Mononuclear cell (primary cell): ENCODE measurements around the gene TUBB1. TPM values are rescaled to one million over a fixed set of nuclear protein-coding genes. Genes with fewer than 3 reads are reported as not detected.
"Not testable (repeated sequence)": the region's sequence is repeated elsewhere in the genome, so short reads cannot be mapped to it uniquely, and the experiment has no call there.

ENCODE experiments used
- H3K27me3 ChIP-seq: 2 replicates; pipeline ENCODE4 v1.6.0; 2011; ENCODE audit warnings: low read length, control low read depth; ENCODE audit not compliant: insufficient read depth
- H3K4me1 ChIP-seq: 2 replicates; pipeline ENCODE4 v1.5.1; 2011; ENCODE audit warnings: mild to moderate bottlenecking, low read length, control low read depth; ENCODE audit not compliant: insufficient read depth
- H3K4me3 ChIP-seq: 2 replicates; pipeline ENCODE4 v1.5.1; 2011; ENCODE audit warnings: mild to moderate bottlenecking, low read length, moderate library complexity
- H3K9me3 ChIP-seq: 2 replicates; pipeline ENCODE4 v1.5.1; 2011; ENCODE audit warnings: low read depth, mild to moderate bottlenecking, control low read depth, low read length
- total RNA-seq: library from RNA; depleted of rRNA; stranded (reverse); fragments of >200 nt; gene quantifications from one replicate; pipeline ENCODE4 v1.2.3, GENCODE V29; 2012

Gene TUBB1
- total RNA-seq, 1 donor, result 188 TPM

DNA sequence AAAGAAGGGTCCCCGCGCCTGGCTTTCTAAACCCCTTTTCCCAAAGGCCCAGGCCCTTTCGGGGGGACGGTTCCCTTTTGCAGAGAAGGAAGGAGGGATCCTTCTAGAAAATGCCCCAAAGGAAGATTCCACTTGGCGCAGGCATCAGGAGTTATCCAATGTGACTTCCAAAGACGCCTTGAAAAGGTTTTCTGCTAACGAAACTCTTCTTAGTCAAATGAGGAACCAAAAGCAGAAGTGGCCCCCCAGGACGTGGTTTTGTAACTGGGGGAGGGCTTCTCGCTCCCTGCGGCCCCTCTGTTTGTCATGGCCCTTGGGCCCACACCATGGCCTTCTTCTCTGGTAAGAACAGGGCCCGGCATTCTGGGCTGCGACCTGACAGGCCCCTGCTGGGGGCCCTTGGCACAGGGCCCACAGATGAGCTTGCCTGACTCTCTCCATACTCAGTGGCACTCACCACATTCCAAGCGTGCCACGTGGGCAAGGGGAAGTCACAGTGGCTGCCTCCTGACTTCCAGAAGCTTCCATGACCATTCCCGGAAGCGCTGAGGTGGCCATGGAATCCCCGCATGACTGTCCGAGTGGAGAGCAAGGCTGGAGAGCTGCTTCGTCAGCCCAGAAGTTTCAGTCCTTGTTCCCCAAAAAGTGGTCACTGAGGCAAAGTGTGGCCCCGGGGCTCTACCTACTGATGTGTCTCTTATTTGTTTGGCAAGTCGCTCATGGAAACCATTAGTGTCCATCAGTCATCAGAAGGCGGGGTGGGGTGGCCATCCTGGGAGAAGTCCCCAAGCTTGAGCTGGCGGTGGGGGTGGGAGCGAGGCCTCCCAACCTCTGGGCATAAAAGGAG, 11.3 kb upstream of the TUBB1 start:
- peaks cover 65% of the 10 kb centered on the region for H3K4me1 ChIP-seq
- H3K27me3 ChIP-seq, result no peaks in the 10 kb centered on the region
- no peaks in the 10 kb centered on the region for H3K9me3 ChIP-seq
- peak overlapping the region; percentile 58 for H3K4me3 ChIP-seq

DNA sequence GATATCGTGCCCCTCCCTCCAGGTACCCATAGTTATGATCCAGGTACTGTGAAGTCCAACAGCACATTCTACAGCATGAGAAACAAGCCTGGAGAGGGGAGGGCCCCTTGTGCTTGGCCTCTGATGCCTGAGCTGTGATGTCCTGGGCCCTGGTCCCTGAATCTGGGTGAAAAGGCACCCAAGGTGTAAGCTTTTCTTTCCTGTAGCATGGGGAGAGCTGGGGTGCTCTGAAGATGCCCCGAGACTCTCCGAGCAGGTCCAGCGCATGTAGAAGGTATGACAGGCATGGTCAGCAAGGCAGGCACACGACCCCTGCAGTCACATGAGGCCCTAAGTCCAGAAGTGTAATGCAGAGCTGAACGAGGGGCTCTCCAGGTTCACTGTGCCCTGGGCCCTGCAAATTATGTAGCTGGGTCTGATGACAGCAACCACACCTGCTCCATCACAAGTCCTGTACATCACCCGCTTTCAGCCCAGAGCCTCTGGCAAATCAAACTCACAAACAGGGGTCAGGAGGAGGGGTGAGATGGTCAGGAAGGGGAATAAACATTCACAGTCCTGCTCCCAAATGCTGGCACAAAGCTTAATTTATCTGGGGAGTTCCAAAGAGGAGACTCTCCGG, 10.4 kb upstream of the TUBB1 start:
- Histone ChIP-seq H3K4me1 (peaks cover 60% of the 10 kb centered on the region), H3K27me3 (no peaks in the 10 kb centered on the region), H3K4me3 (no peak overlapping the region), H3K9me3 (no peaks in the 10 kb centered on the region)

DNA sequence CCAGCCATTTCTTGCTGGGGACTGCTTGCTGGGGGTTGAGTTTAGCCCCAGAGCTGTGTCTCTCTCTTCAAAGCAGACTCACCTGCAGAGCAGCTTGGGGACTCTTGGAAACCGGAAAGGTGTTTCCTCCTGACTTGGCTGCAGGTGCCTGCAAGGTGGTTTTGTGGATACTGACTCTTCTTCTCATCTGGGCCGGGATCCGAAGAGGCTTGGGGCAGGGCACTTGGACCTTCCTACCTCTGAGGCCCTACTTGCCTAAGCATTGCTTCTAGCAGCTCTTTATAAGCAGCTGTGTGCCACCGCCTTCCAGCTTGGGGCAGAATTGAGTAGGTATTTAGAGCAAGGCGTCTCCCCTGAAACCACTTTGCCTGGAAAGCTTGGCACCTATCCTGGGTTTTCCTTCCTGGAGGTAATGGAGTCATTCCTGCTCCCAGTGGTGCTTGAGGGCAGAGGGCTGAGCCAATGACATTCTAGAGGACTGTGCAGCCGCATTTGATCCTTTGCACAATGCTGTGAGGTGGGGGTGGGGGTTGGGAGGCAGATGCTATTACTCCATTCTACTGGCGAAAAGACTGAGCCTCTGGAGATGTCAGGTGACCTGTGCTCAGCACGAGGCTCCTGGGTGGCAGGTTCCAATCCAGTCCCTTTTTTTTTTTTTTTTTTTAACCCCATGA, 8.8 kb upstream of the TUBB1 start:
- Histone ChIP-seq H3K27me3 (no peaks in the 10 kb centered on the region), H3K9me3 (no peaks in the 10 kb centered on the region), H3K4me1 (peaks cover 54% of the 10 kb centered on the region), H3K4me3 (no peak overlapping the region)

DNA sequence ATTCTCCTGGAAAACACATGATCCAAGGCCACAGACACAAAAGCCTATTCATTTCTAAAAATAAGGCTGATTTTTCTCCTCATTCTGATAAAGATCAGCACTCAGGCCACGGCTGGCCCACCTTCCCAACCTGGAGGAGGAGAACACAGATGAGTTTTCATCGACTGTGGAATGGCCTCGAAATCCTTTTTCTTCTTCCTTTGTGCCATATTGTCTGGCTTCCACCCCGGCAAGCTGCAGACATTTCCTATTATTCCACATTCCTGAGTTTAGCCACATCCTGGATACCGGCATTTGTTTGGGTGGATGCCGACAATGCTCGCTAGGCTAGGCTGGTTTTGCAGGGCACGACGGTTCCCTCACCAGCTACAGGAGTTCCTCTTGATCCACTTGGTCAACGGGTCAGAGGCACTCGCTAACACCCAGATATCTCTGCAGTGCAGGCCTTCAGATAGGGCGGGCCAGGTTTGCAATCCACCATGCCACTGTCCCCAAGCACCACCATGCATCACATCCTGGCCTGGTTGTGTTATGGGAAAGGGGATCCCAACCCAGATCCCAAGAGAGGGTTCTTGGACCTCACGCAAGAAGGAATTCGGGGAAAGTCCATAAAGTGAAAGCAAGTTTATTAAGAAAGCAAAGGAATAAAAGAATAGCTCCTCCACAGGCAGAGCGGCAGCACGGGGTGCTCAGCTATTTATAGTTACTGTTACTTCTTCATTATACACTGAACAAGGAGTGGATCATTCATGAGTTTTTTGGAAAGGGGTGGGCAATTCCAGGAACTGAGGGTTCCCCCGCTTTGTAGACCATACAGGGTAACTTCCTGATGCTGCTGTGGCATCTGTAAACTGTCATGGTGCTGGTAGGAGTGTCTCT, 8.0 kb upstream of the TUBB1 start:
- peaks cover 50% of the 10 kb centered on the region for H3K4me1 ChIP-seq
- H3K4me3 ChIP-seq, result no peak overlapping the region
- no peaks in the 10 kb centered on the region for H3K27me3 ChIP-seq
- H3K9me3 ChIP-seq, result no peaks in the 10 kb centered on the region

DNA sequence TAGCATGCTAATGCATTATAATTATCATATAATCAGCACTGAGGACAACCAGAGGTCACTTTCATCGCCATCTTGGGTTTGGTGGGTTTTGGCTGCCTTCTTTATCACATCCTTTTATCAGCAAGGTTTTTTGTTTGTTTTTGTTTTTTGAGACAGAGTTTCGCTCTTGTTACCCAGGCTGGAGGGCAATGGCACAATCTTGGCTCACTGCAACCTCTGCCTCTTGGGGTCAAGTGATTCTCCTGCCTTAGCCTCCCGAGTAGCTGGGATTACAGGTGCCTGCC, 7.4 kb upstream of the TUBB1 start:
- H3K27me3 ChIP-seq, H3K9me3 ChIP-seq, H3K4me3 ChIP-seq: not testable (repeated sequence)
- H3K4me1 ChIP-seq, result peaks cover 52% of the 10 kb centered on the region

DNA sequence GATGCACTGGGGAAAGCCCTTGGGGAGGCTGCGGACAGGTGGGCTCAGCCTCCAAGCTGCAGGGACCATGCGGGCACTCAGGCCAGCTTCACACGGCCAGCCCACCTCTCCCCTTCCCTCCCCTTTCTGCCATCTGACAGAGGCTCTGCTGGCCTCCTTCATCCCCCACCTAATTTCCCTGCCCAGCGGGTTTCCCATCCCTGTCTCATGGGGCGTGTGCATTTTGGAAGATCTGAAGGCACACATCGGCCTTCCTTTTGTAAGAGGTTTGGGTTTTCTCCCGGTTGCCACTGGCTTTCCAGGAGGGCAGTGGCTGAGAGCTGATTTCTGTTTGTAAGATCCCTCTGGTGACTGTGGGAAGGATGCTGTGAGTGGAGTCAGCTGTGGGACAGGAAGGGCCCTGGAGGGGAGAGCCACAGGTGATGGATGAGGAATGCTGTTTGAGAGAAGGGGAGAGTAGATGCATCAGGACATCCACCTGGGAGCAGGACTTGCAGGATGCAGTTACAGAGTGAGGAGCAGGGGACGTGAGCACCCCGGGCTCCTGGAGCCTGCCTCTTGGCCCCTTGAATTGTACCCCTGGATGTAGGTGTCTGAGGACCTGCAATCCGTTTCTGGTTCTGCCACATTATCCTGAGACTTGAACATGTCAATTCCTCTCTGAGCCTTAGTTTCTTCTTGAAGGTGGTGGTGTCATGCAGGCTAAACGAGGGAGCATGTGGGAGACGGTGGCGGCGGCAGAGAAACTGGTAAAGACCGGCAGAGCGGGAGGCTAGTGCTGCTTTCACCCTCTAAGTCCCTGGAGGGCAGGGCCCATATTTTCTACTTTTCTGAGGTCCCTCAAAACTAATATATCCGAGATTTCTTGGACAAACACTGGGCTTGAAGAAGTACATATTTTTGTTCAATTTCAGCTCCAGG, 5.9 kb upstream of the TUBB1 start:
- Histone ChIP-seq H3K27me3 (no peaks in the 10 kb centered on the region), H3K9me3 (no peaks in the 10 kb centered on the region), H3K4me3 (no peak overlapping the region), H3K4me1 (peaks cover 48% of the 10 kb centered on the region)

DNA sequence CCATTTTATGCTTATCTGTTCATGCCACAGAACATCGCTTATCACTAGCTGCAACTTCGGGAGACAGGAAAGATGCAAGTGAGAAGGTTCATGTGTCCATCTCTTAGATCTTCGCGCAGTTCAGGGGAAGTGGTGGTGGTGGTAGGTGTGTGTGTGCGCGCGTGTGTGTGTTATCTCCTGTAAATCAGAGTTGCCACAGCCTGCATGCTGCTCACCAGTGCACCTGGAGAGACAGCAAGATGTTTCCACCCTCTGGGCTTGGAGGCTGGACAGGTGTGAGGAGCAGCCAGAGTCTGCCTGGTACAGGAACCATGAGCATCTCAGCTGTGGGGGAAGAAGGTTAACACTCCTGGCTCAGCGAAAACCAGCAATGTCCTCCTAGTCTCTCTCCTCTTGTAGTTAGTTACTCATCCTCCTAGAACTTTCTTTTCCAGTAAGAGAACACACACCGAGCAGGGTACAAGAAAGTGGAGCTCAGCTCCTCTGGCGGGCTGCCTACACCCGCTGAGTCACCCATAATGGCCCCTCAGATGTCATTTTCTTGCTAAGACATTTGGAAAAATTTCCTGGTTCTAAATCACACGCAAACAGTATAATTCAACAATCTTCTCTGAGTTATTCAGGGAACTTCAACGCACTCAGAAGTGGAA, 5.1 kb upstream of the TUBB1 start:
- Histone ChIP-seq H3K4me3 (no peak overlapping the region), H3K4me1 (peaks cover 41% of the 10 kb centered on the region), H3K27me3 (no peaks in the 10 kb centered on the region), H3K9me3 (no peaks in the 10 kb centered on the region)

DNA sequence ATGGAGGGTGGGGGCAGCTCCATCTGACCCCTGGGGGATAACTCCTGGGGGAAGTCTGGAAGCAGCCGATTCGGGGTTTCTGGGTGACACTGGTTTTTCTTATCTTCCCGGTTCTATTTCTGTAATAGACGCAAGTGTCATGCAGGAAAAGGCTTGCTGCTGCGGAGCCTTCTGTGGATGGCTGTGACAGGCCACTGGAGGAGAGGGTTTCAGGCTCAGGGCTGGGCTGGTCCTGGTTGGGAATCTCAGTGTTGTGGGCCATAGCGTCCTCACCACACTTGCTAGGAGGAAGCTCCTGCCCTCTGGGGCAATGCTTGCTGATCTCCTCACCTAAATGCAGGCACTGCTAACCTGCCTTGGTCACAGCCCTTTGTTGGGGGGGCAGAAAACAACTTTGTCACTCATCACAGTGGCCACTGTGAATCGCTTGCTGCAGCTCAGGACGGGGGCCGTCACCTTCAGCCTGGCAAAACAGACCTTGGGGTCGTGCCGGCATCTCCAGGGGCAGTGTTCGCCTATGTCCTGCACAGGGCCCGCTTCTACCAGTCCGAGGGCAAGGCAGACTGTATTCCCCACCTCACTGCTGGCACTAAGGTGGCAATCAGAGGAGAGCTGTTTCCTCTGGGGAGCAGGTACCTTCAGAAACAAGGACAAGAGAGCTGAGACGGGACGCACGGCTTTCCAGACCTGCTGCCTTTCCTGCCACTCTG, 4.4 kb upstream of the TUBB1 start:
- H3K4me1 ChIP-seq, result peaks cover 41% of the 10 kb centered on the region
- no peaks in the 10 kb centered on the region for H3K27me3 ChIP-seq
- no peak overlapping the region for H3K4me3 ChIP-seq
- no peaks in the 10 kb centered on the region for H3K9me3 ChIP-seq

DNA sequence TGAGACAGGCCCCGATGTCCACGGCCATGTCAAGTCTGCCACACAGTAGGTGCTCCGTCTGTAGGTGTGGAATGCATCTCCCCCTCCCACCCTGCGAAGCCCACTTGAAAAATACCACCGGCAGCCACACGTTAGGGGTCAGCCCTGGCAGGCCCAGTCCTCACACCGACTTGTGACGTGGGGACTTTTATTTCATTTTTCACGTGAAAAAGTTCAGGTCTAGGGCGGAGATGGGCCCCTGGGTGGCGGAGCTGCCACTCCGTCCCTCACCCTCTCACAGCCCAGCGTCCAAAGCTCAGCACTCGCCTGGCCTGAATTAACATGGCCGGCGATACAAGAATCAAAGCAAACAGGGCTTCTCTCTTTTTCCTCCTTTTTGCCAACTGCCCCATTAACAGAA, 3.8 kb upstream of the TUBB1 start:
- H3K4me3 ChIP-seq, result no peak overlapping the region
- no peaks in the 10 kb centered on the region for H3K27me3 ChIP-seq
- peaks cover 41% of the 10 kb centered on the region for H3K4me1 ChIP-seq
- no peaks in the 10 kb centered on the region for H3K9me3 ChIP-seq

DNA sequence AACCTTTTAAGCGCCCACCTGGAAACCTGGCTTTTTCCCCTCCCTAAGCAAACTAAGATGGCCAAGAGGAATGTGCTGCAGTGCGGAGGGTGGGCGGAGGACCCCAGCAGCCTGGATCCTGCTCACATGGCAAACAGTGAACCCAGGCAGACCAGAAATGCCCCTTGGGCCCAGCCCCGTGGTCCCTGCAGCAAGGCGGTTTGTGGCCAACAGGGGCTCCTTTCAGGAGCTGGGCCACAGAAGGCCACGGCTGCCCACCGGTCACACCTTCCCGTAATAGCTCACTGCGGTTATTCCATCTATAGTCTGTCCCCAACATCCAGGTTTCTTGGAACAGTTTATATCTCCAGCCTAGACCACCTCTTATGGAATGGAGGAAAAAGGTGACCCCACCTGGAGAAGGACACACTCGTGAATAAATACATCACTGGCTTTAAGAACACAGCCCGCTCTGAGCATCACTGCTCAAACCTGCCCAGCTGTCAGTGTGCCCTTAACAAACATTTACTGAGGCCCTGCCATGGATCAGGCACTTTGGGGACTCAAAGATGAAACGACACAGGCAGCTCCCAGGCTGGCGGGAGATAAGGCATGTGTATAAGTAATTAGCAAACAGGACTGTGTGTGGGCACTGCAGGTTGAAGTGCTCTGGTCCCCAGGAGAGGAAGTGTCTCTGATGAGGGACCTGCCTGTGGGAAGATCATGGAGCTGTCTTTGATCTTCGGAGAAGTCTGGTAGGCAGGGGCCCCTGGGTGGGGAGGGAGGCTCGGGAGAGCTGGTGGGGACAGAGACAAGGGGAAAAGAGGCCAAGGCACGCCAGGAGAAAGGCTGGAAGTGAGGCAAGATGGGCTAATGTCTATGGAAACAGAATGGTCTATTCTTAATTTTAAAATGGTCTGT, 3.2 kb upstream of the TUBB1 start:
- Histone ChIP-seq H3K4me3 (no peak overlapping the region), H3K27me3 (no peaks in the 10 kb centered on the region), H3K9me3 (no peaks in the 10 kb centered on the region), H3K4me1 (peaks cover 39% of the 10 kb centered on the region)

DNA sequence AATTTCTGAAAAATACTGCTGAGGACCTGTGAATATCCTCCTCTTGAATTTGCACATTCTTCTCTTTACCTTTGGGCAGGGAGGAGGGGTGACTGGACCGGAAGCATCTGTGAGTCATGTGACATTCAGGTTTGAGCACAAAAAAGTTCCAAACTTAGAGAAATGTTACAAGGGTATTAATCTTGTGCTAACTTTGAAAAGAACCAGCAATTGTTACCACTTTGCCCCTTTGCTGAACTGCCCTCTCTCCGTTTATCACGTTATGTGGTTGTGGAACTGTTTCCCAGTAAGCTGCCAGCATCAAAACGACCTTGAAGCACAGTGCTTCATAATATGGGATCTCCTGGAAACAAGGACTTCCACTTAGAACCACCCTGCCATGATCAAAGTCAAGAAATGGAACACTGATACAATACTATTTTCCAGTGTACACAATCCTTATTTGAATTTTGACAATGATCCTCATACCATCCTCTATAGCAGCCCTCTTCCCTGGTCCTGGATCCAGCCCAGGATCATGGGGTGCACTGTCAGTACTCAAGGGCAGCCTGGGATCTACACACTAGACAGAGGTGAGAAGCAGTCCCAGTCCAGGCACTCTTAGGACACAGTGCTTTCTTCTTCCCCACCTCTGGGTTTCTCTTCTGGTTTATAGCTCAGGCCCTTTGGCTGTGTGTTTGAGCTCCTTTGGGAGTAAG, 2.3 kb upstream of the TUBB1 start:
- no peak overlapping the region for H3K4me3 ChIP-seq
- peaks cover 30% of the 10 kb centered on the region for H3K4me1 ChIP-seq
- no peaks in the 10 kb centered on the region for H3K27me3 ChIP-seq
- no peaks in the 10 kb centered on the region for H3K9me3 ChIP-seq
